HepG2 (cell line): ENCODE data around the gene SP3. TPM values are rescaled to one million over a fixed set of nuclear protein-coding genes. Genes with fewer than 3 reads are reported as not detected.
A peak's percentile ranks its signal among the peaks of the same experiment; 100 is the strongest.

Source experiments
- ATAC-seq: fragments of 200-7000 bp; cut with Tn5 transposase; 3 replicates; pipeline ENCODE4 v1.9.1; 2020; ENCODE audit warnings: mild to moderate bottlenecking, moderate library complexity
- BruUV-seq: library from RNA; stranded (reverse); fragments of 400-500 nt; replicated peaks from 2 replicates; lab custom pipeline; 2021; lab: Mats Ljungman, UMichigan
- CTCF ChIA-PET: fragments of 300-600 bp; formaldehyde crosslinking; extraction: SDS; loops from one replicate; lab custom pipeline; 2021; ENCODE audit warnings: low total read pairs, inconsistent platforms, low intra/inter-chr PET ratio; lab: Yijun Ruan, JAX
- POLR2A ChIA-PET: fragments of 350-600 bp; sonication (Branson Sonifier 250); formaldehyde crosslinking; loops from one replicate; lab custom pipeline; 2020; ENCODE audit warnings: antibody characterized with exemption, inconsistent platforms; lab: Yijun Ruan, JAX
- DNase-seq: peaks from one replicate; pipeline ENCODE4 v3.0.0-alpha.2; 2015; ENCODE audit warnings: low spot score
- FAIRE-seq: peaks from 3 replicates; lab custom pipeline; 2011; peaks lifted over from hg19 to GRCh38; lab: Jason Lieb, UNC
- H2AFZ ChIP-seq: one replicate; pipeline ENCODE4 v1.6.1; 2011; ENCODE audit warnings: low read length, inconsistent platforms
- H3K27ac ChIP-seq: fragments of 300-600 bp; 3 replicates; pipeline ENCODE4 v1.8.0; 2011; ENCODE audit warnings: mixed run types, mild to moderate bottlenecking, mixed read lengths, low read length, inconsistent platforms; ENCODE audit not compliant: insufficient read depth; ENCODE audit errors: extremely low read length
- H3K27me3 ChIP-seq, 2 experiments: fragments of 200-600 bp in 1 of 2; 2 replicates in 1 of 2; 3 replicates in 1 of 2; pipeline versions ENCODE4 v1.6.0 to v1.8.0; 2011; ENCODE audit warnings: low read length in 2 of 2, mild to moderate bottlenecking in 2 of 2, moderate library complexity in 2 of 2, inconsistent platforms in 1 of 2; ENCODE audit not compliant: insufficient read depth in 2 of 2, control insufficient read depth in 1 of 2
- H3K36me3 ChIP-seq, 2 experiments: fragments of 200-600 bp in 1 of 2; replicated peaks in 1 of 2; 2 replicates in 1 of 2; 3 replicates in 1 of 2; pipeline versions ENCODE4 v1.5.1 to v1.8.0; 2011; ENCODE audit warnings: low read length in 2 of 2, inconsistent platforms in 1 of 2; ENCODE audit not compliant: insufficient read depth in 2 of 2, control insufficient read depth in 1 of 2
- H3K4me1 ChIP-seq: 2 replicates; pipeline ENCODE4 v1.5.1; 2012; ENCODE audit warnings: low read length, inconsistent platforms; ENCODE audit not compliant: insufficient read depth
- H3K4me2 ChIP-seq: 2 replicates; pipeline ENCODE4 v1.6.0; 2011; ENCODE audit warnings: low read depth, low read length, inconsistent platforms
- H3K4me3 ChIP-seq, 3 experiments: fragments of 200-600 bp in 1 of 3; sonication (generic), shearing (Covaris generic) in 1 of 3; replicated peaks in 1 of 3; 2 replicates each; pipeline ENCODE4 v1.5.1; 2011 to 2016; ENCODE audit warnings: low read length in 3 of 3, inconsistent platforms in 2 of 3, low read depth in 2 of 3, mild to moderate bottlenecking in 2 of 3, control low read depth in 1 of 3, mixed read lengths in 1 of 3; ENCODE audit not compliant: insufficient read depth in 1 of 3
- H3K79me2 ChIP-seq: one replicate; pipeline ENCODE4 v1.6.1; 2011; ENCODE audit warnings: low read length, inconsistent platforms; ENCODE audit not compliant: insufficient read depth
- H3K9ac ChIP-seq: 2 replicates; pipeline ENCODE4 v1.6.0; 2011; ENCODE audit warnings: mild to moderate bottlenecking, low read depth, low read length, inconsistent platforms; ENCODE audit not compliant: insufficient read depth
- H3K9me3 ChIP-seq: 2 replicates; pipeline ENCODE4 v1.5.1; 2012; ENCODE audit warnings: mild to moderate bottlenecking, low read length
- H4K20me1 ChIP-seq: 2 replicates; pipeline ENCODE4 v1.6.0; 2011; ENCODE audit warnings: inconsistent platforms, mild to moderate bottlenecking, low read length, moderate library complexity; ENCODE audit not compliant: insufficient read depth
- ATAD3A ChIP-seq: sonication (generic); formaldehyde crosslinking; IDR thresholded peaks from 2 replicates; pipeline ENCODE4 v1.4.0; 2020; ENCODE audit warnings: missing genetic modification reagents
- ATRX ChIP-seq: sonication (generic); formaldehyde crosslinking; IDR thresholded peaks from 2 replicates; pipeline ENCODE4 v1.4.0; 2020; ENCODE audit warnings: missing genetic modification reagents, borderline replicate concordance
- FOXP1 ChIP-seq, 2 experiments: fragments of 450-650 bp in 1 of 2; IDR thresholded peaks; 2 replicates each; pipeline ENCODE4 v1.6.1; 2017 to 2018; ENCODE audit warnings: antibody characterized with exemption in 1 of 2
- HNRNPK ChIP-seq: fragments of 200-400 bp; formaldehyde crosslinking; IDR thresholded peaks from 2 replicates; pipeline ENCODE4 v1.6.1; 2018; ENCODE audit warnings: low read length, low read depth, moderate library complexity, mild to moderate bottlenecking; ENCODE audit not compliant: poor library complexity, severe bottlenecking
- KDM1A ChIP-seq: IDR thresholded peaks from 2 replicates; pipeline ENCODE4 v1.6.1; 2016; ENCODE audit warnings: missing compliant biosample characterization
- SAP130 ChIP-seq: IDR thresholded peaks from 2 replicates; pipeline ENCODE4 v1.6.1; 2016; ENCODE audit warnings: low read depth
- SATB2 ChIP-seq: sonication (generic); formaldehyde crosslinking; IDR thresholded peaks from 2 replicates; pipeline ENCODE4 v1.5.0; 2020; ENCODE audit warnings: missing genetic modification reagents
- SMARCC2 ChIP-seq: fragments of 450-650 bp; IDR thresholded peaks from 2 replicates; pipeline ENCODE4 v1.6.1; 2017; ENCODE audit warnings: antibody characterized with exemption, mild to moderate bottlenecking
- SP5 ChIP-seq: IDR thresholded peaks from 2 replicates; pipeline ENCODE4 v1.6.1; 2016; ENCODE audit warnings: low read depth, borderline replicate concordance
- TFE3 ChIP-seq: IDR thresholded peaks from 2 replicates; pipeline ENCODE4 v1.6.1; 2016
- ZMYM2 ChIP-seq: sonication (generic); formaldehyde crosslinking; IDR thresholded peaks from 2 replicates; pipeline ENCODE4 v1.8.0; 2022; ENCODE audit warnings: mild to moderate bottlenecking, missing genetic modification reagents
- ZMYM4 ChIP-seq: sonication (generic); formaldehyde crosslinking; IDR thresholded peaks from 2 replicates; pipeline ENCODE4 v1.8.1; 2023; ENCODE audit warnings: mild to moderate bottlenecking, missing genetic modification reagents
- ZNF12 ChIP-seq: sonication (generic); formaldehyde crosslinking; IDR thresholded peaks from 2 replicates; pipeline ENCODE4 v1.5.0; 2020; ENCODE audit warnings: missing genetic modification reagents
- ZNF281 ChIP-seq: sonication (generic); formaldehyde crosslinking; IDR thresholded peaks from 2 replicates; pipeline ENCODE4 v1.4.0; 2020; ENCODE audit warnings: missing genetic modification reagents, borderline replicate concordance
- ZNF501 ChIP-seq: sonication (generic); formaldehyde crosslinking; IDR thresholded peaks from 2 replicates; pipeline ENCODE4 v1.5.1; 2020; ENCODE audit warnings: mild to moderate bottlenecking, moderate library complexity, missing genetic modification reagents
- ZNF704 ChIP-seq: sonication (generic); formaldehyde crosslinking; IDR thresholded peaks from 2 replicates; pipeline ENCODE4 v1.8.1; 2023; ENCODE audit warnings: mild to moderate bottlenecking, inconsistent platforms, moderate library complexity, missing genetic modification reagents, borderline replicate concordance
- ZNF780A ChIP-seq: sonication (generic); formaldehyde crosslinking; IDR thresholded peaks from 2 replicates; pipeline ENCODE4 v1.8.0; 2022; ENCODE audit warnings: mild to moderate bottlenecking, missing genetic modification reagents, moderate library complexity
- ZNF891 ChIP-seq: sonication (generic); formaldehyde crosslinking; IDR thresholded peaks from 2 replicates; pipeline ENCODE4 v1.5.0; 2020; ENCODE audit warnings: mild to moderate bottlenecking, missing genetic modification reagents
- ZSCAN22 ChIP-seq: sonication (generic); formaldehyde crosslinking; IDR thresholded peaks from 2 replicates; pipeline ENCODE4 v1.4.0; 2020; ENCODE audit warnings: mild to moderate bottlenecking, missing genetic modification reagents
- WGBS: methylation state at CpG from one replicate; pipeline ENCODE4 v1.1.6; 2017; ENCODE audit warnings: low lambda C conversion rate; 5-methylcytosine and 5-hydroxymethylcytosine counted together
- in situ Hi-C: cut with HindIII; loops from 2 replicates; pipeline ENCODE4 v1.10.0; 2017; ENCODE audit warnings: low pct_unique_long_range_greater_than_20kb; ENCODE audit not compliant: extremely low pct_ligation_motif_present
- intact Hi-C: fragments of 100-400 bp; cut with micrococcal nuclease; formaldehyde crosslinking; loops from one replicate; pipeline ENCODE4 v1.10.0; 2022; ENCODE audit not compliant: unreplicated experiment
- polyA plus RNA-seq, 8 experiments: library from polyadenylated mRNA; depleted of rRNA in 3 of 8; stranded (reverse) in 7 of 8; unstranded in 1 of 8; fragments of >200 nt; fragmentation: Illumina TruSeq in 4 of 8; extraction: Trizol in 4 of 8; gene quantifications; 2 replicates each; pipeline versions ENCODE4 v1.2.1 to v1.2.3, GENCODE V29; 2011 to 2016; ENCODE audit warnings: low read depth in 4 of 8, missing spikeins in 1 of 8, mixed read lengths in 1 of 8; ENCODE audit not compliant: insufficient read depth in 1 of 8
- total RNA-seq, 5 experiments: library from RNA; depleted of rRNA; stranded (reverse); fragments of >200 nt; fragmentation: Illumina TruSeq; extraction: Trizol; gene quantifications; 2 replicates each; pipeline ENCODE4 v1.2.3, GENCODE V29; 2016; ENCODE audit warnings: low read depth in 1 of 5

The SP3 gene
- total and polyA plus RNA-seq, 2 of the 13 experiments (the other 11 are each of a cell fraction or from before 2014, with no cell fraction given), result 57.3 to 132 TPM

DNA sequence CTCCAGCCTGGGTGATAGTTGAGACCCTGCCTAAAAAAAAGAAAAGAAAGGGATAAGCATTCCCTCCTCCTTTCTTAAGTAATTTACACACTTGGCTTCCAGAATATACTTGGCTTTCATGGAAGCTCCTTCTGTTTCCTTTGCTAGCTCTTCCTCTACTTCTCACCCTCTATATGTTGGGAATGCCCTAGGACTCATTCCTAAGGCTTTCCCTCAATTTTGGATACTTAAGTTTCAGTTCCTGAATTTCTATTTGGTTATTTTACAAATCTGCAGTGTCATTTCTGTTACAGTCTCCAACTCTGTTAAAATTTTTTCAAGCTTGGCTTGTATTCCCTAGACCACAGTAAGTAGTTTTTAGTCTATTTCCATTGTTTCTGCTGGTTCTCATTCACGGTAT lies 23.6 kb downstream of the SP3 start (continued):
- TF ChIP-seq SMARCC2 (no peak), ZSCAN22 (no peak), FOXP1 (IDR thresholded peaks at IDR 0.05) (no peak), FOXP1 (CRISPR knock-in tag; IDR thresholded peaks at IDR 0.05) (no peak), KDM1A (CRISPR knock-in tag) (no peak), ATAD3A (CRISPR knock-in tag) (no peak), ATRX (no peak)

DNA sequence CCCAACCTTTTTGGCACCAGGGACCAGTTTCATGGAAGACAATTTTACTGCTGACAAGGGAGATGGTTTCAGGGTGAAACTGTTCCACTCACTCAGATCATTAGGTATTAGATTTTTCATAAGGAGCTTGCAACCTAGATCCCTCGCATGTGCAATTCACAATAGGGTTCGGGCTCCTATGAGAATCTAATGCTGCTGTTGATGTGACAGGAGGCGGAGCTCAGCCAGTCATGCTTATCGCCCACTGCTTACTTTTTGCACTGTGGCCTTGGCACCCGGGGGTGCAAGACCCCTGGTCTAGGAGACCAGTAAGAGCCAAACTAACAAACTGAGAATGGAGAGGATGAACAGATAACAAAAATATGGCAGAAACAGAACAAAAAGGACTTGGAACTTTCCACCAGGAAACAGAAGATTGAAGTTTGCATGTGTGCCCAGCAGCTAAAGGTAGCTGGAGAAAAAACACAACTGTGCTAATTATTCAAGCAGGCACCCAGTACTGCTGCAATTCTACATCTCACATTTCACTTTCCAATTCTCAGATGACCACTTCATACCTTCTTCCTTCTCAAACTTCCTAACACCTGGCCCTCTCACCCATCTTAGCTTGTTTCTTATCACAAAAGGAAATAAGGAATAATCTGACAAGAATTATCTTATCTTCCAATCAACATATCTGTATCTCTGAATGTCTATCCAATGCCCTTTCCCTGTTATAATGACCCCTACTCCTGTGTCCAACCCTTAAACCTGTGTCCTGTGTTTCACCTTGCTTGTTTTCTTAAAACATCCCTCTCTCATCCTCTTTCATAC lies 24.8 kb downstream of the SP3 start:
- peaks cover 0 to 4% of the 10 kb centered on the region in 2 experiments; a peak in 2 of 5 replicates for H3K36me3 ChIP-seq
- DNase-seq (no peak), FAIRE-seq (no peak), ATAC-seq (peak; percentile 41)
- CTCF ChIA-PET, result no interaction called here
- in situ Hi-C loops, result no loop called here
- H3K79me2 ChIP-seq, result peaks cover 100% of the 10 kb centered on the region
- POLR2A ChIA-PET, result interaction anchor here (0.6 to 0.7 kb wide), 2 partner anchors 25 to 26 kb away, joined by 3 read pairs; no protein-coding TSS in a partner anchor
- no peaks in the 10 kb centered on the region for H3K27me3 ChIP-seq
- H3K4me2 ChIP-seq, result 0 out of 2 replicates have a peak overlapping the region, but pooled peaks have one; percentile 20
- no TSS peak for BruUV-seq
- peak overlapping the region; percentile 9 for H3K27ac ChIP-seq
- peaks cover 81% of the 10 kb centered on the region for H4K20me1 ChIP-seq
- peaks cover 47% of the 10 kb centered on the region for H3K4me1 ChIP-seq
- intact Hi-C loops, result no loop called here
- no peak overlapping the region for H2AFZ ChIP-seq
- no peak overlapping the region for H3K9ac ChIP-seq
- H3K9me3 ChIP-seq, result no peaks in the 10 kb centered on the region
- H3K4me3 ChIP-seq, result no peak overlapping the region
- WGBS, result 71% methylated on average over 5 of the region's 5 CpGs
- TF ChIP-seq TFE3 (CRISPR knock-in tag) (no peak), ZNF281 (CRISPR knock-in tag) (no peak), ZNF891 (CRISPR knock-in tag) (no peak), SMARCC2 (no peak), ZMYM4 (CRISPR knock-in tag) (0 out of 2 replicates have a peak, but pooled peaks have one; percentile 41), SATB2 (CRISPR knock-in tag) (no peak), SAP130 (CRISPR knock-in tag) (no peak), ZNF780A (CRISPR knock-in tag) (no peak), SP5 (CRISPR knock-in tag) (0 out of 2 replicates have a peak, but pooled peaks have one; percentile 35), ZMYM2 (CRISPR knock-in tag) (no peak), ZNF704 (CRISPR knock-in tag) (no peak), ZNF501 (CRISPR knock-in tag) (0 out of 2 replicates have a peak, but pooled peaks have one; percentile 2), HNRNPK (no peak), ZNF12 (CRISPR knock-in tag) (no peak)
